CD4-positive, CD25-positive, alpha-beta regulatory T cell (primary cell): ENCODE results near the gene PTPRG. TPM values are rescaled to one million over a fixed set of nuclear protein-coding genes. Genes with fewer than 3 reads are reported as not detected.

Source experiments
- ATAC-seq, 2 donors: fragments of 150-1000 bp; cut with Tn5 transposase; one replicate each; pipeline ENCODE4 v1.10.0; 2021; ENCODE audit warnings: low read depth in 2 of 2, moderate number of reproducible peaks in 2 of 2, moderate library complexity in 1 of 2
- DNase-seq, 3 donors: peaks; one replicate each; pipeline versions ENCODE4 v3.0.0 to v3.0.0-alpha.2; 2012 to 2022; ENCODE audit warnings: mixed read lengths in 1 of 3
- H3K27ac ChIP-seq: one replicate; pipeline ENCODE4 v1.7.0; 2013; ENCODE audit warnings: mild to moderate bottlenecking, low read length; ENCODE audit not compliant: insufficient read depth, poor library complexity, severe bottlenecking
- H3K27me3 ChIP-seq: one replicate; pipeline ENCODE4 v1.7.0; 2013; ENCODE audit warnings: low read length; ENCODE audit not compliant: control insufficient read depth, insufficient read depth
- H3K36me3 ChIP-seq: one replicate; pipeline ENCODE4 v1.7.0; 2013; ENCODE audit warnings: mild to moderate bottlenecking, low read length, moderate library complexity; ENCODE audit not compliant: control insufficient read depth, insufficient read depth
- H3K4me1 ChIP-seq: 2 replicates; pipeline ENCODE4 v1.7.0; 2013; ENCODE audit warnings: mild to moderate bottlenecking, low read length; ENCODE audit not compliant: insufficient read depth, control insufficient read depth, poor library complexity, severe bottlenecking
- H3K4me3 ChIP-seq: one replicate; pipeline ENCODE4 v1.7.0; 2013; ENCODE audit warnings: low read depth, mild to moderate bottlenecking, low read length, moderate library complexity
- H3K9me3 ChIP-seq, 2 experiments: 1 replicate in 1 of 2; 2 replicates in 1 of 2; pipeline ENCODE4 v1.7.0; 2013; ENCODE audit warnings: low read length in 2 of 2, mild to moderate bottlenecking in 1 of 2, moderate library complexity in 1 of 2; ENCODE audit not compliant: control insufficient read depth in 2 of 2
- H3K27ac Mint-ChIP-seq, 3 donors: one replicate each; pipeline ENCODE4 v1.8.0; 2020 to 2022; ENCODE audit warnings: mild to moderate bottlenecking in 3 of 3, mixed read lengths in 3 of 3, moderate library complexity in 2 of 3
- H3K27me3 Mint-ChIP-seq: one replicate; pipeline ENCODE4 v1.8.0; 2022; ENCODE audit warnings: mild to moderate bottlenecking, mixed read lengths
- H3K36me3 Mint-ChIP-seq: one replicate; pipeline ENCODE4 v1.8.0; 2020; ENCODE audit warnings: mixed read lengths
- H3K4me1 Mint-ChIP-seq, 4 donors: one replicate each; pipeline ENCODE4 v1.8.0; 2020 to 2022; ENCODE audit warnings: mixed read lengths in 4 of 4, mild to moderate bottlenecking in 1 of 4
- H3K4me3 Mint-ChIP-seq, 4 donors: one replicate each; pipeline ENCODE4 v1.8.0; 2020 to 2022; ENCODE audit warnings: mild to moderate bottlenecking in 4 of 4, mixed read lengths in 4 of 4, moderate library complexity in 3 of 4
- H3K9me3 Mint-ChIP-seq, 7 donors: one replicate each; pipeline ENCODE4 v1.8.0; 2020 to 2022; ENCODE audit warnings: mixed read lengths in 7 of 7, mild to moderate bottlenecking in 3 of 7, moderate library complexity in 2 of 7
- polyA plus RNA-seq, 4 donors: library from polyadenylated mRNA; unstranded; fragments of 300-500 nt; fragmentation: Illumina TruSeq; gene quantifications; one replicate each; pipeline ENCODE4 v1.2.3, GENCODE V29; 2021
- total RNA-seq: library from RNA; stranded (reverse); gene quantifications from one replicate; pipeline ENCODE4 v1.2.3, GENCODE V29; 2022

PTPRG gene
- total and polyA plus RNA-seq, 5 donors from 2014 or later = not detected

DNA sequence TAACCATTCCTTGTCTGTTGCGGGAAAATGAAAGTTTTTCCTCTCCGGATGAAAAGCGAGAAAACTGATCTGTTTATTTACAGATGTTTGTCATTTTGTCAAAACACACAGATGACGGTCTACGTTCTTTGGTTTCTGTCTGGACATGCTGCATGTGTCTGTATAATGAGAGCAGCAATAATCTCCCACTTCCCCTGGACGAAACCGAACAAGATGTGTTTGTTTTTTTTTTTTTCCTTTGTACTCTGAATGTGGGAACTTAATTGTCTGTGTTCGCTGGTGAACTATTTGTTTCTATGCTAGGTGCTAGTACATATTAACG, 33.6 kb downstream of the PTPRG start:
- H3K36me3 Mint-ChIP-seq = no peaks in the 10 kb centered on the region
- H3K27me3 Mint-ChIP-seq = no peaks in the 10 kb centered on the region
- Histone ChIP-seq H3K9me3 (no peaks in the 10 kb centered on the region), H3K4me3 (no peak overlapping the region), H3K27me3 (no peaks in the 10 kb centered on the region), H3K4me1 (no peaks in the 10 kb centered on the region), H3K36me3 (no peaks in the 10 kb centered on the region), H3K27ac (no peak overlapping the region)
- H3K27ac Mint-ChIP-seq = no peak overlapping the region
- H3K4me1 Mint-ChIP-seq = no peaks in the 10 kb centered on the region
- no peak overlapping the region for H3K4me3 Mint-ChIP-seq
- DNase-seq (no peak), ATAC-seq (no peak)
- no peaks in the 10 kb centered on the region for H3K9me3 Mint-ChIP-seq

DNA sequence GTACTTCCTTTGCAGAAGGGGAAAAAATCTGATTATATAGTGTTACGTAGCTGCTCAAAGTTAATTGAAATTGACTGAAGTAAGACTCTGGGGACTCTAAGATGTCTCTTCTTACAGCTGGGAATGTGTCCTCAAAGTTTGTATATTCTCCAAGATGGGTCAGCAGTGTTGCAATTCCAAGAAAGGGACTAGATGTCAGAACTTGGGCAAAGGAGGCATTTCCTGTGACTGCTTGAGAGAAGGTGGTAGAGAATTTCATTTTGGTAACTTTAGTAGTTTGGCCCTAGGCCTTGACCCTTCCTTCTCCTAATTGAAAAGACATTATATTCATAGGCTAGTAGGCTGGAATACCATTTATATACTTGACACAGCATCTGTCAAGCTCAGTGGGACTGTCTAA, 33.9 kb downstream of the PTPRG start:
- Histone ChIP-seq H3K4me3 (no peak overlapping the region), H3K27ac (no peak overlapping the region), H3K27me3 (no peaks in the 10 kb centered on the region), H3K36me3 (no peaks in the 10 kb centered on the region), H3K4me1 (no peaks in the 10 kb centered on the region), H3K9me3 (no peaks in the 10 kb centered on the region)
- ATAC-seq (no peak), DNase-seq (no peak)
- no peak overlapping the region for H3K4me3 Mint-ChIP-seq
- H3K9me3 Mint-ChIP-seq = no peaks in the 10 kb centered on the region
- no peak overlapping the region for H3K27ac Mint-ChIP-seq
- H3K27me3 Mint-ChIP-seq = no peaks in the 10 kb centered on the region
- H3K4me1 Mint-ChIP-seq = no peaks in the 10 kb centered on the region
- no peaks in the 10 kb centered on the region for H3K36me3 Mint-ChIP-seq

DNA sequence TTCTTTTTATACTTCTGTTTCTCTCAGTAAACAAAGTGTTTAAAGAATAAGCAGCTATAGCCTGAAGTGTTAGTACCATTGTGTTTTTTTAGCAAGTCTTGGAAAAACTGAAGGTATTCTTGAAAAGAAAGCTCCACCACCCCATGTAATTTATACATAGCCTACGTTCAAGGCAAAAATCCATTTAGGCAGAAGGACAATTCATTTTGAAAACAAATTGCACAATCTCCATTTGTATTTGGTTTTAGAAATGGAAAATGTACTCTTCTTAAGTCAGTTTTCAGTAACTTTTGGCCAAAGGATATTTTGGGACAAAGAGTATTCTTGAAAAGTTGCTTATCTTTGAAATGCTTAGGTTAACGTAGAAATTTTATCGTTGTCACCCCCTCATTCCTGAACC, 34.5 kb downstream of the PTPRG start:
- Histone ChIP-seq H3K27me3 (no peaks in the 10 kb centered on the region), H3K9me3 (no peaks in the 10 kb centered on the region), H3K36me3 (no peaks in the 10 kb centered on the region), H3K4me3 (no peak overlapping the region), H3K4me1 (no peaks in the 10 kb centered on the region), H3K27ac (no peak overlapping the region)
- no peaks in the 10 kb centered on the region for H3K4me1 Mint-ChIP-seq
- H3K27ac Mint-ChIP-seq = no peak overlapping the region
- no peaks in the 10 kb centered on the region for H3K9me3 Mint-ChIP-seq
- H3K4me3 Mint-ChIP-seq = no peak overlapping the region
- DNase-seq (no peak), ATAC-seq (no peak)
- no peaks in the 10 kb centered on the region for H3K27me3 Mint-ChIP-seq
- no peaks in the 10 kb centered on the region for H3K36me3 Mint-ChIP-seq

DNA sequence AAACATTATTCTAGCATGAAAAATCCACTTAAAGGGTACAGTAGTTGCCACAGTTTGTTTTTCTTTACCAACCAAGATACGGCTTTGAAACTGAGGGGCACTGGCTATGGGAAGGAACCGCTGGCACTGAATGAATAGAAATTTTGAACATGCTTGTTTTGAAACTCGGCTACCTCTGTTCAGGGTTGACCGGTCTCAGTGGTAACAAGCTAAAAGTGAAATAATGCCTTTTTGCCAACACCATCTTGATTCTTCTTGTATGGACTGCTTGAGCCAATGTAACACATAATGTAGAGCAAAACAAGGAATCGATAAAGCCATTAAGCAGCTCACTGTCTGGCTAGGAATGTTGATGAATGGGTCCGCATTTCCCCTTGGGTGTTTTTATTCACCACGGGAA, 36.5 kb downstream of the PTPRG start:
- Histone ChIP-seq H3K9me3 (no peaks in the 10 kb centered on the region), H3K27me3 (no peaks in the 10 kb centered on the region), H3K4me1 (no peaks in the 10 kb centered on the region), H3K36me3 (no peaks in the 10 kb centered on the region), H3K4me3 (no peak overlapping the region), H3K27ac (no peak overlapping the region)
- no peak for DNase-seq
- ATAC-seq = no peak
- Mint-ChIP-seq H3K27ac (no peak overlapping the region), H3K4me3 (no peak overlapping the region), H3K4me1 (no peaks in the 10 kb centered on the region), H3K9me3 (no peaks in the 10 kb centered on the region), H3K27me3 (no peaks in the 10 kb centered on the region), H3K36me3 (no peaks in the 10 kb centered on the region)

DNA sequence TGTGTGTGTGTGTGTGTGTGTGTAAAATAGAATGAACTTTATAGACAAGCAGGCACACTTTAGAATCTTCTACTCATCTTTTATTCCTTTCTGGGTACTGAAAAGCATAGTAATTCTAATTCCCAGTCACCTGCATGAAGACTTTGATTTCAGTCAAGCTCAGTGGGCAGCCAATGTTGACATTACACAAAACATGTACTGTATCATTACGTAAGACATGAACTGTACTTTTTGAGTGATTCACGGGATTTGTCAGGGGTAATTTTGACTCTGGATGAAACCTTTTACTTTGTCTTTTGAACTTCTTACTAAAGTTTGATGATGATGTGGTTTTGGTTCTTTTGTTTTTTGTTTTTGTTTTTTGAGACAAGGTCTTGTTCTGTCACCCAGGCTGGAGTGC, 38.8 kb downstream of the PTPRG start:
- DNase-seq (no peak), ATAC-seq (no peak)
- peaks cover 0 to 2% (median 0%) of the 10 kb centered on the region in 7 donors for H3K9me3 Mint-ChIP-seq
- no peaks in the 10 kb centered on the region for H3K9me3 ChIP-seq
- H3K4me1 ChIP-seq = no peaks in the 10 kb centered on the region
- H3K36me3 Mint-ChIP-seq = no peaks in the 10 kb centered on the region
- H3K27me3 ChIP-seq = no peaks in the 10 kb centered on the region
- H3K27me3 Mint-ChIP-seq = no peaks in the 10 kb centered on the region
- H3K4me3 Mint-ChIP-seq = no peak overlapping the region
- H3K36me3 ChIP-seq = no peaks in the 10 kb centered on the region
- no peak overlapping the region for H3K27ac Mint-ChIP-seq
- H3K4me1 Mint-ChIP-seq = no peaks in the 10 kb centered on the region
- no peak overlapping the region for H3K4me3 ChIP-seq
- no peak overlapping the region for H3K27ac ChIP-seq

DNA sequence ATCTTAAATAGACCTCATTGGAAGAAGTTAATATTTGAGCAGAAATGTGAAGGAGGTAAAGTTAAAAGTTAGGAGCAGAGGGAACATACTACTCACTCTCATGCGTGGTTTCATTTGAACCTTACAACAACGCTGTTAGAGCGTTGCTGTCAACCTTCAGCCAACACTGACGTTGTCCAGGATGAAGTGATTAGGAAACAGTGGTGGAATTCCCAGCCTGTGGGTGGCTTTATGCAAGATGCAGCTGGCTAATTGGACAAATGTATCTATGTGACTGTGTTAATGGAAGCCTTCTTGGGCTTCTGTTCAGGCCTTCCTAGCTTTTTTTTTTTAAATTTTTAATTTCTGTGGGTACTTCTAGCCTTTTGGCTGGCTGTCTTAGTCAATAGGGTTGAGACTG, 40.5 kb downstream of the PTPRG start:
- Histone ChIP-seq H3K27me3 (no peaks in the 10 kb centered on the region), H3K4me3 (no peak overlapping the region), H3K4me1 (no peaks in the 10 kb centered on the region), H3K36me3 (no peaks in the 10 kb centered on the region), H3K9me3 (no peaks in the 10 kb centered on the region), H3K27ac (no peak overlapping the region)
- DNase-seq (no peak), ATAC-seq (no peak)
- H3K4me1 Mint-ChIP-seq = no peaks in the 10 kb centered on the region
- H3K4me3 Mint-ChIP-seq = no peak overlapping the region
- H3K9me3 Mint-ChIP-seq = peaks cover 0 to 2% (median 0%) of the 10 kb centered on the region in 7 donors
- H3K27ac Mint-ChIP-seq = no peak overlapping the region
- H3K36me3 Mint-ChIP-seq = no peaks in the 10 kb centered on the region
- no peaks in the 10 kb centered on the region for H3K27me3 Mint-ChIP-seq

DNA sequence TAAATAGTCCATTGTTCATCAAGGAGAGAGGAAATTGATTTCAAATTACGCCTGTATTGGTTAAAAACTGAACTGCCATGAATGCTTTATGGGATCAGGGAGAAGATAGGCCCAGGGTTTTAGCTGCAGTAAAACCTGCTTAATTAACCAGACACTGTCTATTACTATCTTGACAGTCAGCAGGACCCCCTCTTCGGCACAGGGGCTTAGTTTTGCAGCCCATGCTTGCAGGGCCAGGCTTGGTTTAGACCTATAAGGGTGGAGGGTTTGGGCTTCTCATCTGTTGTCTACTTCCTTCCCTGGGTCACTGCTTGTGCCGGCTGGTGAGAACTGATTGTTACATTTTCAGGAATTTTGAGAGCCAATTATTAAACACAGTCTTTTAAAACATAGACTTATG, 41.1 kb downstream of the PTPRG start:
- ATAC-seq (no peak), DNase-seq (no peak)
- Histone ChIP-seq H3K27ac (no peak overlapping the region), H3K4me1 (no peaks in the 10 kb centered on the region), H3K36me3 (no peaks in the 10 kb centered on the region), H3K27me3 (no peaks in the 10 kb centered on the region), H3K4me3 (no peak overlapping the region), H3K9me3 (no peaks in the 10 kb centered on the region)
- Mint-ChIP-seq H3K9me3 (peaks cover 0 to 2% (median 0%) of the 10 kb centered on the region in 7 donors), H3K27me3 (no peaks in the 10 kb centered on the region), H3K4me3 (no peak overlapping the region), H3K36me3 (no peaks in the 10 kb centered on the region), H3K4me1 (no peaks in the 10 kb centered on the region), H3K27ac (no peak overlapping the region)

DNA sequence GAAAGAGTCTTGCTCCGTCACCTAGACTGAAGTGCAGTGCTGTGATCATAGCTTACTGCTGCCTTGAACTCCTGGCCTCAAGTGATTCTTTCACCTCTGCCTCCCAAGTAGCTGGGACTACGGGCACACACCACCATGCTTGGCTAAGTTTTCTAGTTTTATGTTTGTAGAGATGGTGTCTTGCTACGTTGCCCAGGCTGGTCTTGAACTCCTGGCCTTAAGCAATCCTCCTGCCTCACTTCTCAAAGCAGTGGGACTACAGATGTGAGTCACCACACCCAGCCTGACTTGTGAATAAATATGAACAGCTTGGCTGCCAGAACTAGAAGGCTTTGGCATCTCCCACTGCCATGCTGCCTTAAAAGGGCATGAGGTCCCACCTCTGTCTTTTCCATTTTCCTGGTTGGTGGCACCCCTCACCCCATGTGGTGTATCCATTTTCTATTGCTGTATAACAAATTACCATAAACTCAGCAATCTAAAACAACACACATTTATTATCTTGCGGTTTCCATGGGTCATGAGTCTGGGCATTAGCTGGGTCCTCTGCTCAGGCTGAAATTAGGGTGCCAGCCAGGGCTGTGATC, 44.3 kb downstream of the PTPRG start:
- H3K9me3 ChIP-seq = no peaks in the 10 kb centered on the region
- no peaks in the 10 kb centered on the region for H3K36me3 ChIP-seq
- DNase-seq (no peak), ATAC-seq (no peak)
- H3K4me3 ChIP-seq = no peak overlapping the region
- no peaks in the 10 kb centered on the region for H3K4me1 ChIP-seq
- Mint-ChIP-seq H3K36me3 (no peaks in the 10 kb centered on the region), H3K4me3 (no peak overlapping the region), H3K27me3 (no peaks in the 10 kb centered on the region), H3K9me3 (peaks cover 0 to 2% (median 0%) of the 10 kb centered on the region in 7 donors), H3K27ac (no peak overlapping the region), H3K4me1 (no peaks in the 10 kb centered on the region)
- no peaks in the 10 kb centered on the region for H3K27me3 ChIP-seq
- H3K27ac ChIP-seq = no peak overlapping the region
